ENCODE data around the gene MTUS2.

DNA sequence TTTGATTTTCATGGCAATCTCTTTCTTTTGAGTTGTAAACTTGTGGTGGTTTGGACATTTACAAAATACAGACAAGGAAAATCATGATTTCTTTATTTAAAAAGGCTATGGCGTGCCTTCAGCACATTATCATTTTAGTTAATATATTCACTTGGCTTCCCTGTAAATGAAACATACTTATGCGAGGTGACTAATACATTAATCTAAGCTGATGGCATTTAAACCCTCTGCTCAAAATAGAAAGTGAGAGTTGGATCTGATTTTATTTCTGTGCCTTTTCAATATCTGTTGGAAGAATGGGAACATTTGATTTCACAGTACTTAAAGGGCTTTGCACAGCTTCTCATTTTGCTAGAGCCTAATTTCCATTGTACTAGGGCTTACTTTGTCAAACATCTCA is 289.8 kb downstream of the MTUS2 start:
- TF ChIP-seq, protein P1, sequence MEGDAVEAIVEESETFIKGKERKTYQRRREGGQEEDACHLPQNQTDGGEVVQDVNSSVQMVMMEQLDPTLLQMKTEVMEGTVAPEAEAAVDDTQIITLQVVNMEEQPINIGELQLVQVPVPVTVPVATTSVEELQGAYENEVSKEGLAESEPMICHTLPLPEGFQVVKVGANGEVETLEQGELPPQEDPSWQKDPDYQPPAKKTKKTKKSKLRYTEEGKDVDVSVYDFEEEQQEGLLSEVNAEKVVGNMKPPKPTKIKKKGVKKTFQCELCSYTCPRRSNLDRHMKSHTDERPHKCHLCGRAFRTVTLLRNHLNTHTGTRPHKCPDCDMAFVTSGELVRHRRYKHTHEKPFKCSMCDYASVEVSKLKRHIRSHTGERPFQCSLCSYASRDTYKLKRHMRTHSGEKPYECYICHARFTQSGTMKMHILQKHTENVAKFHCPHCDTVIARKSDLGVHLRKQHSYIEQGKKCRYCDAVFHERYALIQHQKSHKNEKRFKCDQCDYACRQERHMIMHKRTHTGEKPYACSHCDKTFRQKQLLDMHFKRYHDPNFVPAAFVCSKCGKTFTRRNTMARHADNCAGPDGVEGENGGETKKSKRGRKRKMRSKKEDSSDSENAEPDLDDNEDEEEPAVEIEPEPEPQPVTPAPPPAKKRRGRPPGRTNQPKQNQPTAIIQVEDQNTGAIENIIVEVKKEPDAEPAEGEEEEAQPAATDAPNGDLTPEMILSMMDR (IDR thresholded peaks at IDR 0.05; ENCODE audit: poor library complexity, severe bottlenecking), result no peak
- no peak for TF ChIP-seq MXI1 (conservative IDR thresholded peaks at IDR 0.05; ENCODE audit: poor library complexity, severe bottlenecking)
- no peak for TF ChIP-seq EZH2 (IDR thresholded peaks at IDR 0.05; ENCODE audit: borderline replicate concordance, insufficient read depth, low read length, poor library complexity, severe bottlenecking)
- no peak for TF ChIP-seq EP300 (conservative IDR thresholded peaks at IDR 0.05; ENCODE audit: poor library complexity, severe bottlenecking)

Measured in neural cell (in vitro differentiated cells).